ENCODE measurements around the gene TTI1.

The TTI1 gene

GRCh38 chr20:37936041-37936440 lies 97.2 kb downstream of the TTI1 start:
- no peak for TF ChIP-seq TCF12 (IDR thresholded peaks at IDR 0.05; ENCODE audit: low read depth)
- no peak for TF ChIP-seq CREB1 (IDR thresholded peaks at IDR 0.05; ENCODE audit: low read depth)
- TF ChIP-seq REST (IDR thresholded peaks at IDR 0.05; ENCODE audit: low read depth), result no peak
- no peak for TF ChIP-seq NFIC (IDR thresholded peaks at IDR 0.05)
- TF ChIP-seq YY1 (IDR thresholded peaks at IDR 0.05; ENCODE audit: low read depth), result no peak
- TF ChIP-seq CEBPB (IDR thresholded peaks at IDR 0.05), result no peak
- TF ChIP-seq TEAD4 (IDR thresholded peaks at IDR 0.05), result no peak
- TF ChIP-seq FOXM1 (IDR thresholded peaks at IDR 0.05; ENCODE audit: borderline replicate concordance, low read depth), result no peak
- TF ChIP-seq RAD21 (IDR thresholded peaks at IDR 0.05; ENCODE audit: low read depth), result no peak

GRCh38 chr20:37935435-37935834 lies 97.8 kb downstream of the TTI1 start:
- TF ChIP-seq YY1 (IDR thresholded peaks at IDR 0.05; ENCODE audit: low read depth), result no peak
- TF ChIP-seq TEAD4 (IDR thresholded peaks at IDR 0.05), result no peak
- TF ChIP-seq EGR1 (IDR thresholded peaks at IDR 0.05), result no peak
- no peak for TF ChIP-seq EP300 (IDR thresholded peaks at IDR 0.05; ENCODE audit: borderline replicate concordance)
- TF ChIP-seq TAF1 (IDR thresholded peaks at IDR 0.05; ENCODE audit: low read depth), result no peak
- no peak for TF ChIP-seq ZBTB7A (IDR thresholded peaks at IDR 0.05; ENCODE audit: low read depth)
- TF ChIP-seq NFIC (IDR thresholded peaks at IDR 0.05), result no peak
- TF ChIP-seq RAD21 (IDR thresholded peaks at IDR 0.05; ENCODE audit: low read depth), result no peak
- TF ChIP-seq MAX (IDR thresholded peaks at IDR 0.05), result no peak
- TF ChIP-seq TCF12 (IDR thresholded peaks at IDR 0.05; ENCODE audit: low read depth), result no peak
- TF ChIP-seq FOXM1 (IDR thresholded peaks at IDR 0.05; ENCODE audit: borderline replicate concordance, low read depth), result no peak

- TF ChIP-seq RAD21 (IDR thresholded peaks at IDR 0.05; ENCODE audit: low read depth) (no peak), ZBTB7A (IDR thresholded peaks at IDR 0.05; ENCODE audit: low read depth) (no peak), EP300 (IDR thresholded peaks at IDR 0.05; ENCODE audit: borderline replicate concordance) (no peak), FOXM1 (IDR thresholded peaks at IDR 0.05; ENCODE audit: borderline replicate concordance, low read depth) (no peak), NFIC (IDR thresholded peaks at IDR 0.05) (no peak), USF1 (IDR thresholded peaks at IDR 0.05) (no peak), REST (IDR thresholded peaks at IDR 0.05; ENCODE audit: low read depth) (no peak), YY1 (IDR thresholded peaks at IDR 0.05; ENCODE audit: low read depth) (no peak), MAX (IDR thresholded peaks at IDR 0.05) (no peak), CEBPB (IDR thresholded peaks at IDR 0.05) (no peak), TCF12 (IDR thresholded peaks at IDR 0.05; ENCODE audit: low read depth) (no peak), CREB1 (IDR thresholded peaks at IDR 0.05; ENCODE audit: low read depth) (no peak), TEAD4 (IDR thresholded peaks at IDR 0.05) (no peak), TAF1 (IDR thresholded peaks at IDR 0.05; ENCODE audit: low read depth) (no peak), EGR1 (IDR thresholded peaks at IDR 0.05) (no peak)
Measured at GRCh38 chr20:37934634-37935375, 98.5 kb downstream of the TTI1 start.

- TF ChIP-seq TEAD4 (IDR thresholded peaks at IDR 0.05) (no peak), TAF1 (IDR thresholded peaks at IDR 0.05; ENCODE audit: low read depth) (no peak), FOXM1 (IDR thresholded peaks at IDR 0.05; ENCODE audit: borderline replicate concordance, low read depth) (no peak), NFIC (IDR thresholded peaks at IDR 0.05) (no peak), ZBTB7A (IDR thresholded peaks at IDR 0.05; ENCODE audit: low read depth) (no peak), RAD21 (IDR thresholded peaks at IDR 0.05; ENCODE audit: low read depth) (no peak), EGR1 (IDR thresholded peaks at IDR 0.05) (no peak), MAX (IDR thresholded peaks at IDR 0.05) (no peak), CREB1 (IDR thresholded peaks at IDR 0.05; ENCODE audit: low read depth) (no peak), REST (IDR thresholded peaks at IDR 0.05; ENCODE audit: low read depth) (no peak), TCF12 (IDR thresholded peaks at IDR 0.05; ENCODE audit: low read depth) (no peak), CEBPB (IDR thresholded peaks at IDR 0.05) (no peak), EP300 (IDR thresholded peaks at IDR 0.05; ENCODE audit: borderline replicate concordance) (no peak), USF1 (IDR thresholded peaks at IDR 0.05) (no peak), YY1 (IDR thresholded peaks at IDR 0.05; ENCODE audit: low read depth) (no peak)
Measured at GRCh38 chr20:37933786-37934633, 99.2 kb downstream of the TTI1 start.

All from Ishikawa (cell line).